AG09309 (cell line): ENCODE measurements around the gene BRINP3.

Source experiments
- DNase-seq: peaks from one replicate; pipeline ENCODE4 v3.0.0-alpha.2; 2010; ENCODE audit warnings: low read depth
- H3K4me3 ChIP-seq: 2 replicates; pipeline ENCODE4 v1.5.1; 2011; ENCODE audit warnings: mild to moderate bottlenecking, low read depth, low read length, moderate library complexity; ENCODE audit not compliant: control insufficient read depth
- TF ChIP-seq, protein P1 (sequence below): IDR thresholded peaks from 2 replicates; pipeline ENCODE4 v1.5.1; 2011; ENCODE audit warnings: mild to moderate bottlenecking, low read depth, low read length, inconsistent platforms; ENCODE audit not compliant: insufficient read depth, control insufficient read depth; ENCODE audit errors: missing control alignments

BRINP3 gene

DNA sequence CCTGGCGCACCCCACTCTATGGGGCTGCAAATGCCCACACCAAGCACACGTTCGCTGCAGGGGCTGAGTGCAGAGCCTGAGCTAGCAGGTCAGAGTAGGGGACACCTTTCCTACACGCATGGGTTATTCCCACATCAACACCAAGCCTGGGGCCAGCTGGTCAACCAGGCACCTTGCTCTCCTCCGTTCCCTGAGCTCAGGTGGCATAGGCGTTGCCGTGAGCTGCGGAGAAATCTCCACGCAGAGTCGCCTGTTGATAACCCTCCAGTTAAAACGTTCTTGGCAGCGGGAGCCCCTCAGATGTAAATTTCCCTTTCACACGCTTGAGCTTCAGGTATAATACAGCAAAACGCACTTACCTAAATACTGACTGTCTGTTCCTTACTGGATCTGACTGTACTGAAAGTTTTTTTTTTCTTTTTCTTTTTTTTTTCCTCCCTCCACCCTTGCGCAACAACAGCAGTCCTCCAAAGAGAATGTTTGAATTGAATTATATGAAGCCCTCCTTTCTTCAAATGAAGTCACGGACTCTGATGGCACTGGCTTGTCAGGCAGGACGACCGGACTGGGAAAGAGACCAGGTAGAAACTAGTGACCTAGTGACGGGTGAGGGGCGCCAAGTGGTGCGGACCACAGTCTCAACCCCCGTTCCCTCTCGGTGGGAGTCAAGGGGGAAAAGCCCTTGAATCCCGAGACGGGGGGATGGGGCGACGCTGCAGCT lies 2.1 kb downstream of the BRINP3 start:
- no peak for DNase-seq
- no peak overlapping the region for H3K4me3 ChIP-seq

DNA sequence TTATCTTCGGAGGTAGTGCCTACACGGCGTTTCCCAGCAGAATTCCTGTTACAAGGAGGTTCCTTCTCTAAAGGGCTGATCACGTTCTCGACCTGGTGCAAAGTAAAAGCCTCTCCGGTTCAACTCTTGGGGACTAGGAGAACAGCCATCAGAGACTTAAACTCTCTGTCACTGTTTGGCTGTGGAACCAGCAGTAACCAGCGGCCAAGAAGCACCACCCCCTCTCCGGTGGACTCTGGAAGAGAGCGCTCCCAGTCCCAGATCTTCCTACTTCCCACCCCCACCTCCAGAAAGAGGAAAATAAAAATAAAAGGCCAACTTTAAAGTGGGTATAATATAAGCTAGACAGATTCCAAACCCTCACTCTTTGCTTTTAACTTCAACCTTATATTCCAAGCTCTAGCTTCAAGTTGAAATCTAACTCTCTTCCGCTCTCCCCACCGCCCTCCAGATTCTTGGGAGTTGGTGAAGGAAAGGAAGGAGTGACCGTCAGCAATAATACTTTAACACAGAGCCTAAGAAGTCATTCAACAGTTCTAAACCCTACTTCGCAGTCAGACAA lies 2.9 kb downstream of the BRINP3 start:
- DNase-seq, result no peak
- H3K4me3 ChIP-seq, result no peak overlapping the region
- TF ChIP-seq, protein P1, sequence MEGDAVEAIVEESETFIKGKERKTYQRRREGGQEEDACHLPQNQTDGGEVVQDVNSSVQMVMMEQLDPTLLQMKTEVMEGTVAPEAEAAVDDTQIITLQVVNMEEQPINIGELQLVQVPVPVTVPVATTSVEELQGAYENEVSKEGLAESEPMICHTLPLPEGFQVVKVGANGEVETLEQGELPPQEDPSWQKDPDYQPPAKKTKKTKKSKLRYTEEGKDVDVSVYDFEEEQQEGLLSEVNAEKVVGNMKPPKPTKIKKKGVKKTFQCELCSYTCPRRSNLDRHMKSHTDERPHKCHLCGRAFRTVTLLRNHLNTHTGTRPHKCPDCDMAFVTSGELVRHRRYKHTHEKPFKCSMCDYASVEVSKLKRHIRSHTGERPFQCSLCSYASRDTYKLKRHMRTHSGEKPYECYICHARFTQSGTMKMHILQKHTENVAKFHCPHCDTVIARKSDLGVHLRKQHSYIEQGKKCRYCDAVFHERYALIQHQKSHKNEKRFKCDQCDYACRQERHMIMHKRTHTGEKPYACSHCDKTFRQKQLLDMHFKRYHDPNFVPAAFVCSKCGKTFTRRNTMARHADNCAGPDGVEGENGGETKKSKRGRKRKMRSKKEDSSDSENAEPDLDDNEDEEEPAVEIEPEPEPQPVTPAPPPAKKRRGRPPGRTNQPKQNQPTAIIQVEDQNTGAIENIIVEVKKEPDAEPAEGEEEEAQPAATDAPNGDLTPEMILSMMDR, result no peak

More for the DNA sequence above, 2.1 kb downstream of the BRINP3 start:
- TF ChIP-seq, protein P1, result no peak

DNA sequence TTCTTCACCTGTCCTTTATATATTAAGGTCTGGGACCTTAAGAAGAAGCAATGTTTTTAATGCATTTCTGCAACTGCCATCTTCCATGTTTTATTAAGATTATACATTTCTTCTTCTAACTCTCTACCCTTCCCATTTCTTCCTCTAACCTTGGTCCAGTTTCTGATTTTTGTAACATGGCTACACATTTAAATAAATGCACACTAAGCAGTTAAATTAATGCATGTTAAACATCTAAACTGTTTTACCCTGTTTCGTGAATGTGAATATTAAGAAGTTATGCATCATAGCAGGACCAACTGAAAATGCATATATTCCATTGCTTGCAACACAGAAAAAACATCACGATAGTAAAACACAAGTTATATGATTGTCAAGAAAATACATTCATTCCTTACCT lies 3.7 kb downstream of the BRINP3 start:
- TF ChIP-seq, protein P1, result no peak
- DNase-seq, result no peak
- H3K4me3 ChIP-seq, result no peak overlapping the region

DNA sequence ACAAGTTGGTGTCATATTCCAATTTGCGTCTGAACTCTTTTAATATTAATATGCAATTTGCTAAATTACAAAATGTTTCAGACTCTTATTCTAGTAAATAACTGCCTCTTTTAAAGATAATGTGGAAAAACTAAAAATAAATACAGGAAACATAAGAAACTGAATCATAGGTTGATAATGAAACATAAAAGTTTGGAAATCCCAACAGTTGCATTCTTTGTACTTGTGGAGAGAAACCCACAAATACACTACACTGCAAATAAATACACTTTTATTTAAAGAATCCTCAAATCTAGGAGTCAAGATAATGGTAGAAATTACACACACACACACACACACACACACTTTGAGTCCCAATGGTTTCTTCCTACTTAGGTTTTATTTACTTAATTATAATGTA lies 5.2 kb downstream of the BRINP3 start:
- no peak overlapping the region for H3K4me3 ChIP-seq
- TF ChIP-seq, protein P1, result no peak
- DNase-seq, result no peak

DNA sequence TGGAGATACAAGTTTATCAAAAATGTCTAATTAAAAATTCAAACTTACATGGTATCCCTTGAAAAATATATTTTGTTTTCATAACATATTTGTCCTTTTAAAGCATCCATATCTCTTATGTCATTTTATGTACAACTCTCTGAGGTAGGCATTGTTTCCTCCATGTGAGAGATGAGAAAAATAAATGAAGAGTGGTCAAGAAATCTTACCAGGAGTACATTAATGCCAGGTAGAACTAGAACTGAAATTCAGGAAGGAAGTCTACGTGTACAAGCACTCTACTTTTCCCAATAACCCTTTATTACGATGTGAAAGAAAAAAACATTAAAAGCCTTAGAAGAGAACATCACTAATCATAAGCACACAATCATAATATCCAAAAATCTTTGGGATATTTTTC lies 5.6 kb downstream of the BRINP3 start:
- H3K4me3 ChIP-seq, result no peak overlapping the region
- DNase-seq, result no peak
- TF ChIP-seq, protein P1, result no peak

DNA sequence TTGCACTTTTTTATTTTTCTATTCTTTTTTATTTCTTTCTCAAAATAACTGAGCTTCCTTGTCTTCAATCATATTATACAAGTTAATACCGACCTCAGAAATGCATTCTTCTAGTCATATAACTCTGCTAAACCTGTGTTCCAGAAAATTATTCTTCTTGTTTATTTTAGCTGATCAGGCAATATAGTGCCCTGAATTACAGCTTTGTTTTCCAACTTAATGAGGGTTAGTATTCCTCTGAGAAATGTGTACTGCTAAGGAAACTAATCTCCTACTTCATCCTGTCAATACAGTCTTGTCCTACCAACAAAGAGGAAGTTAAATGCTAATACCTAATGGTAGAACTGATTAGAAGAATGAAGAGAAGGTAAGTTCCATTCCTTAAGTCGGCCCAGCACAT lies 13.0 kb downstream of the BRINP3 start:
- TF ChIP-seq, protein P1, result no peak
- no peak overlapping the region for H3K4me3 ChIP-seq
- DNase-seq, result no peak
